C4-2B (cell line): ENCODE results near the gene WDR11.
"Not testable (repeated sequence)": the region's sequence is repeated elsewhere in the genome, so short reads cannot be mapped to it uniquely, and the experiment has no call there.

Experiments used
- H3K27ac ChIP-seq: fragments of 450-650 bp; 2 replicates; pipeline ENCODE4 v1.5.1; 2017
- ZFX ChIP-seq: fragments of 450-650 bp; IDR thresholded peaks from 2 replicates; pipeline ENCODE4 v1.6.1; 2017
- TF ChIP-seq, protein P1 (sequence below): fragments of 450-650 bp; conservative IDR thresholded peaks from 2 replicates; pipeline ENCODE4 v1.5.1; 2017; ENCODE audit warnings: mild to moderate bottlenecking

The WDR11 gene

DNA sequence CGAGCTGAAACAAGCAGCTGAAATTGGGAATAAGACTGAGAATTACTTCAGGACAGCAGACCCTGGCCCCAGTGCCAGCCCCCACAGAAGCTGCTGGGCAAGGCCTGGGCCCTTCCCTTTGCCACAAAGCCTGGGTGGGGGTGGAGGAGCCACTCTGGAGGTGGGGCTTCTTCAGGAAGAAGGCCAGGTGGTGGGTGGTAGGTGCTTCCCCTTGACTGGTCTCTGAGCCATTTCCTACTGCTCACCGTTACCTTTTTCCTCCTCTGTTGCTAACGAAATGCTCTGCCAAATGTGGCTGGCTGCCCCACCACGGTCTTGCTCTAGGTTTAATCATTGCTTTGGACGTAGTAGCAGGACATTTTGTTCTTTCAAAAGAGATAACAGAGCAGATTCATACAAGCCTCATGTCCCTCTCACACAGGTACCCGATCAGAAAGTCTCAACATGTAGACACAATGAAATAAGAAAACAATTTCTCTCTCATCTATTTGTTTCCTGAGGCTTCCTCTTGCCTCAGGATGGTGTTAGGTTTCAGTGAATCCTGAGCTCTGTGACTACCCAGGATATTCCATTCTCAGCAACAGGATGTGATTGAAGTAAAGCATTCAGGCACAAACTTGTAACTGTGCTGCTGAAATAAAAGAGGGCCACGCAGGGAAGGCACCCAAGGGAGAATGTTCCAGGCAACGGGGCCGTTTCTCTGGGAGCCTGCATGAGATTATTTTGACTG is 66.5 kb downstream of the WDR11 start:
- TF ChIP-seq ZFX = no peak
- TF ChIP-seq, protein P1, sequence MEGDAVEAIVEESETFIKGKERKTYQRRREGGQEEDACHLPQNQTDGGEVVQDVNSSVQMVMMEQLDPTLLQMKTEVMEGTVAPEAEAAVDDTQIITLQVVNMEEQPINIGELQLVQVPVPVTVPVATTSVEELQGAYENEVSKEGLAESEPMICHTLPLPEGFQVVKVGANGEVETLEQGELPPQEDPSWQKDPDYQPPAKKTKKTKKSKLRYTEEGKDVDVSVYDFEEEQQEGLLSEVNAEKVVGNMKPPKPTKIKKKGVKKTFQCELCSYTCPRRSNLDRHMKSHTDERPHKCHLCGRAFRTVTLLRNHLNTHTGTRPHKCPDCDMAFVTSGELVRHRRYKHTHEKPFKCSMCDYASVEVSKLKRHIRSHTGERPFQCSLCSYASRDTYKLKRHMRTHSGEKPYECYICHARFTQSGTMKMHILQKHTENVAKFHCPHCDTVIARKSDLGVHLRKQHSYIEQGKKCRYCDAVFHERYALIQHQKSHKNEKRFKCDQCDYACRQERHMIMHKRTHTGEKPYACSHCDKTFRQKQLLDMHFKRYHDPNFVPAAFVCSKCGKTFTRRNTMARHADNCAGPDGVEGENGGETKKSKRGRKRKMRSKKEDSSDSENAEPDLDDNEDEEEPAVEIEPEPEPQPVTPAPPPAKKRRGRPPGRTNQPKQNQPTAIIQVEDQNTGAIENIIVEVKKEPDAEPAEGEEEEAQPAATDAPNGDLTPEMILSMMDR = no peak
- peak overlapping the region; percentile 50 for H3K27ac ChIP-seq

DNA sequence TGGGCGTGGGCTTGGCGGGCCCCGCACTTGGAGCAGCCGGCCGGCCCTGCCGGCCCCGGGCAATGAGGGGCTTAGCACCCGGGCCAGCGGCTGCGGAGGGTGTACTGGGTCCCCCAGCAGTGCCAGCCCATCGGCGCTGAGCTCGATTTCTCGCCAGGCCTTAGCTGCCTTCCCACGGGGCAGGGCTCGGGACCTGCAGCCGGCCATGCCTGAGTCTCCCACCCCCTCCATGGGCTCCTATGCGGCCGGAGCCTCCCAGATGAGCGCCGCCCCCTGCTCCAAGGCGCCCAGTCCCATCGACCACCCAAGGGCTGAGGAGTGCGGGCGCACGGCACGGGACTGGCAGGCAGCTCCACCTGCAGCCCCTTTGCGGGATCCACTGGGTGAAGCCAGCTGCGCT is 72.7 kb downstream of the WDR11 start:
- H3K27ac ChIP-seq = not testable (repeated sequence)

DNA sequence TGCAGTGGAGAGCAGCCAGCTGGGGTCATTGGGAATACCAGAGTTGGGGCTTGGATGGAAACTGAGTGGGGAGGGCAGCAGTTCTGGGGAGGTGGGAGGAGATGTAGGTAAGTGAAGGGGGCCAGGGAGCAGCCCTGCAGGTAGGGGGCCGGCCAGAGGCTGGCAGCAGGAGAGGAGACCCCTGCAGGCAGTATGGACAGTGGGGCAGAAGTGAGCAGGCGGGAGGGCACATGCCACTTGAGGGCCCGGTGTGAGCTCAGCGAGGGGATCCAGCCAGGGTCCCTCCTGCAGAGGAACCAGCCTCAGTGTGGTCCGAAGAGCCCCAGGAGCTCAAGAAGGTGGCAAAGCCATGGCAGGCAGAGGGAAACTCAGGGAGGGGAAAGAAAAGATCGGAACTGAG is 75.4 kb downstream of the WDR11 start:
- no peak overlapping the region for H3K27ac ChIP-seq
- TF ChIP-seq, protein P1 = no peak
- TF ChIP-seq ZFX = no peak

DNA sequence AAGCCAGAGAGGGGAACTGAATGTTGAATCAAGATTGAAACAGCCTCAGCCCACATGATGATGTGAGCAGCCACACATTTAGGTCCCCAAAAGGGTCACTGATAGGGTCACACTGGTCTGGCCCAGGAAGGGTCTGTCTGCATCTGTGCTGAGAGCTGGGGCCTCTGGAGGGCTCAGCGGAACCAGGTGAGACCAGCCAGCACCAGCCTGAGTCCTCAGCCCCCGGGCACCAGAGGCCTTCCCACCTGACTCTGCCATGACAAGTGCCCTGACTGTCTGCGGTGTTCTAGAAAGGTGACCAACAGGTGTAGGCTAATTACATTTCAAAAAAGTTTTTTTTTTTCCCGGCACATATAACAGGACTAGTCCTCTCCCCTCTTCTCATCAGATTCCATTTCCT is 76.2 kb downstream of the WDR11 start:
- TF ChIP-seq ZFX = no peak
- TF ChIP-seq, protein P1 = no peak
- H3K27ac ChIP-seq = no peak overlapping the region

DNA sequence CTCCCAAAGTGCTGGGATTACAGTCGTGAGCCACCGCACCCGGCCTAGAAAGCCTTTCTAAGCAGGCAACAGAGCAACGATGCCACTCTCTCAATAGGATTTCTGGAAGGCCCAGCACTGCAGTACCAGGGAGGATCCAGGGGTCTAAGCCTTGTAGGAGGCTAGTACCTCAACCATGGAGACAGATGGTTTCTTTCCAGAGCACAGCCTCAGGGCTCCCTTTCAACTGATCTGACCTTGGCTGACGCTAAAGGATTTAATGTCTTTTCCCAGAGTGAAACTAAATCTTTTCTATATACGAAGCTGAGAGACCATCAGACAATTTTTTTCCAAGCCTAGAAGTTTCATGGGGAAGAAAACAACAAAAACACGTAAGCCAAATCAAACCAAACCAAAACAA is 78.0 kb downstream of the WDR11 start:
- no peak for TF ChIP-seq ZFX
- TF ChIP-seq, protein P1 = no peak
- no peak overlapping the region for H3K27ac ChIP-seq

DNA sequence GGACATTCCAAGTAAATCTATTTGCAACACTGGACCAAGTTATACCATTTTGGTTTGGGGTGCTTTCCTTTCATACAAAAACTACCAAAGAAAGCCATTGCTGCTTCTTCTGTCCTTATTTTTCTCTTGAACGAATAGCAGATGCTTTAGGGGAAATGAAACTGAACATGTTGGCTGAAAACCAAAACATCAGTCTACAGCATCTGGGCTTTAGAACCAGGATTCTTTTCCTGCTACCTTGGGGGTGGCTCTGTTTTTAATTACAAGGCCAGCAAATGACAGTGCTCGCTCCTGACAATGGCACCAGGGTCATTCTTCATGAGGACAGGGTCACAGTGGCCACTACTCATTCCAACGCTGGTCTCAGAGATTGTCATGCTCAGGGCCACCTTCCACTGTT is 80.3 kb downstream of the WDR11 start:
- H3K27ac ChIP-seq = no peak overlapping the region
- TF ChIP-seq ZFX = no peak
- TF ChIP-seq, protein P1 = no peak

DNA sequence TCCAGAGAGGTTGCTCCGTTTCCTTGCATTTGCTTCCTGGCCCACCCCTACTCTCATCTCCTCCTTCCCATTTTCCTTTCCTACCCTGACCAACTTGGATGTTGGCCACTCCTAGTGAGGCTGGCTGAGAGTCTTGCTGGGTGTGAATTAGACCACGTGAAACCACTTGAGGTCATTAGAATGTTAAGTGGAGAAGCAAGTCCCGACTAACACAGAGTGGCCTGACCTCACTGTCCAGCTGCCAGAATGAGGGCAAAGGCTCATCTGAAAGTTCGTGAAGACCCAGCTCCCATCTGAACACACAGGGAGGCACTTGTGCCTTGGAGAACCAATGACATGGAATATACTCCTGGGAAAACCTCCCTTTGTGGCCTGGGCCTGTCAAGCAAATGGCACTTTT is 80.8 kb downstream of the WDR11 start:
- no peak for TF ChIP-seq ZFX
- no peak overlapping the region for H3K27ac ChIP-seq

DNA sequence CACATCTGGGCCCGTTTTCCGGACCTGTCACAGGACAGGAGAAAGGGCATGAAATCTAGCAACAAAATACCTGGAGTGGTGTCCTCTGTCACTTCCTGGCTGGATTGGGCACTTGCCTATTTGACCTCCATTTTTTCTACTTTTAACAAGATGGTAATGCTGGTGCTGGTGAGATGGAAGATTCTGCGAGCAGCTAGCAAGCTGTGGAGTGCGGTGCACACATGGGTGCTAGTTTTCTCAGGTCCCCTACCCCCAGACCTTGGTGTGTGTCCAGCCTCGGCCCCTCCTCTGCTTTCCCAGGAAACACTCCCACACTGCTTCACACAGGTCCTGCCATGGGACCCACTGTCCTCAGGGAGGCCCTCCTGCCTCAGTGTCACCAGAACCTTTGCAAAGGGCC is 87.7 kb downstream of the WDR11 start:
- H3K27ac ChIP-seq = no peak overlapping the region
- TF ChIP-seq, protein P1 = no peak
- TF ChIP-seq ZFX = no peak
